Endothelial cell of umbilical vein (primary cell): ENCODE measurements around the gene ARID3B. TPM values are rescaled to one million over a fixed set of nuclear protein-coding genes. Genes with fewer than 3 reads are reported as not detected.

Source experiments
- BruUV-seq: library from RNA; stranded (reverse); fragments of 400-500 nt; replicated peaks from 2 replicates; lab custom pipeline; 2021; lab: Mats Ljungman, UMichigan
- CTCF ChIA-PET: fragments of 300-600, 350-600 bp; sonication (Branson Sonifier 250); formaldehyde crosslinking; loops from one replicate; lab custom pipeline; 2021; ENCODE audit warnings: antibody characterized with exemption, inconsistent platforms; lab: Charles Lee
- POLR2A ChIA-PET: fragments of 300-600, 350-600 bp; sonication (Branson Sonifier 250); formaldehyde crosslinking; loops from one replicate; lab custom pipeline; 2021; ENCODE audit warnings: antibody characterized with exemption, inconsistent platforms; lab: Charles Lee
- DNase-seq: peaks from one replicate; pipeline ENCODE4 v3.0.0-alpha.2; 2011; ENCODE audit warnings: low read depth, low spot score
- FAIRE-seq: peaks from 2 replicates; lab custom pipeline; 2011; peaks lifted over from hg19 to GRCh38; lab: Jason Lieb, UNC
- H2AFZ ChIP-seq: 2 replicates; pipeline ENCODE4 v1.6.0; 2012; ENCODE audit warnings: low read depth, low read length, control low read depth, inconsistent platforms
- H3K27ac ChIP-seq: 2 replicates; pipeline ENCODE4 v1.5.1; 2011; ENCODE audit warnings: low read depth, mild to moderate bottlenecking, control low read depth, low read length, moderate library complexity; ENCODE audit not compliant: insufficient read depth
- H3K27me3 ChIP-seq, 2 experiments: 2 replicates each; pipeline versions ENCODE4 v1.6.0 to v1.6.1; 2011; ENCODE audit warnings: low read length in 2 of 2, mixed read lengths in 1 of 2; ENCODE audit not compliant: control insufficient read depth in 2 of 2, insufficient read depth in 2 of 2
- H3K36me3 ChIP-seq, 2 experiments: 2 replicates in 1 of 2; 3 replicates in 1 of 2; pipeline ENCODE4 v1.5.1; 2011; ENCODE audit warnings: low read length in 2 of 2, mild to moderate bottlenecking in 1 of 2, moderate library complexity in 1 of 2; ENCODE audit not compliant: control insufficient read depth in 2 of 2, insufficient read depth in 2 of 2; ENCODE audit errors: extremely low read depth in 1 of 2
- H3K4me1 ChIP-seq: 3 replicates; pipeline ENCODE4 v1.5.1; 2011; ENCODE audit warnings: mild to moderate bottlenecking, low read length; ENCODE audit not compliant: control insufficient read depth, insufficient read depth; ENCODE audit errors: extremely low read depth
- H3K4me2 ChIP-seq: 2 replicates; pipeline ENCODE4 v1.6.1; 2011; ENCODE audit warnings: low read length, control low read depth, mixed read lengths; ENCODE audit not compliant: insufficient read depth
- H3K4me3 ChIP-seq, 3 experiments: fragments of 200-600 bp in 1 of 3; sonication (generic), shearing (Covaris generic) in 1 of 3; replicated peaks in 1 of 3; 2 replicates each; pipeline ENCODE4 v1.5.1; 2011 to 2016; ENCODE audit warnings: control low read depth in 3 of 3, low read length in 3 of 3, mild to moderate bottlenecking in 2 of 3, inconsistent platforms in 1 of 3, low read depth in 1 of 3, moderate library complexity in 1 of 3; ENCODE audit not compliant: insufficient read depth in 1 of 3
- H3K79me2 ChIP-seq: 2 replicates; pipeline ENCODE4 v1.6.0; 2012; ENCODE audit warnings: low read length, inconsistent platforms; ENCODE audit not compliant: control insufficient read depth, insufficient read depth
- H3K9ac ChIP-seq: replicated peaks from 2 replicates; pipeline ENCODE3; 2011; ENCODE audit warnings: low read length, control low read depth; ENCODE audit not compliant: insufficient read depth; ENCODE audit errors: extremely low read depth
- H3K9me1 ChIP-seq: replicated peaks from 3 replicates; pipeline ENCODE4 v1.6.0; 2011; ENCODE audit warnings: mild to moderate bottlenecking, low read length; ENCODE audit not compliant: control insufficient read depth, insufficient read depth; ENCODE audit errors: extremely low read depth
- H3K9me3 ChIP-seq: replicated peaks from 2 replicates; pipeline ENCODE4 v1.5.1; 2012; ENCODE audit warnings: low read length, inconsistent platforms; ENCODE audit not compliant: control insufficient read depth, insufficient read depth
- H4K20me1 ChIP-seq: replicated peaks from 2 replicates; pipeline ENCODE3; 2011; ENCODE audit warnings: mild to moderate bottlenecking, low read length; ENCODE audit not compliant: control insufficient read depth, insufficient read depth; ENCODE audit errors: extremely low read depth
- EZH2 ChIP-seq: IDR thresholded peaks from 2 replicates; pipeline ENCODE4 v1.6.1; 2012; ENCODE audit warnings: borderline replicate concordance, low read depth, mild to moderate bottlenecking, moderate library complexity, low read length, inconsistent platforms; ENCODE audit not compliant: severe bottlenecking
- FOS ChIP-seq: IDR thresholded peaks from 2 replicates; pipeline ENCODE4 v1.6.1; 2011; ENCODE audit warnings: mild to moderate bottlenecking, low read length, moderate library complexity, borderline replicate concordance; ENCODE audit not compliant: insufficient read depth
- GATA2 ChIP-seq: IDR thresholded peaks from 2 replicates; pipeline ENCODE4 v1.7.0; 2011; ENCODE audit warnings: low read depth, mild to moderate bottlenecking, moderate library complexity, mixed read lengths, low read length; ENCODE audit not compliant: insufficient read length, insufficient read depth
- JUN ChIP-seq: IDR thresholded peaks from 2 replicates; pipeline ENCODE4 v1.6.1; 2011; ENCODE audit warnings: borderline replicate concordance, low read depth; ENCODE audit not compliant: insufficient read length, insufficient read depth
- MYC ChIP-seq: IDR thresholded peaks from one replicate; pipeline ENCODE4 v1.6.1; 2011; ENCODE audit warnings: mild to moderate bottlenecking, low read depth, low read length
- POLR2A ChIP-seq: IDR thresholded peaks from 2 replicates; pipeline ENCODE4 v1.6.1; 2012; ENCODE audit warnings: low read depth, mild to moderate bottlenecking, control low read depth, low read length
- POLR2AphosphoS5 ChIP-seq: IDR thresholded peaks from 2 replicates; pipeline ENCODE4 v1.6.1; 2012; ENCODE audit warnings: low read depth, mild to moderate bottlenecking, control low read depth, low read length, moderate library complexity; ENCODE audit not compliant: insufficient read depth
- dilution Hi-C: fragments of 300-500 bp; cut with MboI; formaldehyde crosslinking; loops from one replicate; pipeline ENCODE4 v1.15.0; 2019; ENCODE audit warnings: low sequenced_read_pairs; ENCODE audit not compliant: extremely low pct_ligation_motif_present
- intact Hi-C: fragments of 100-400 bp; cut with micrococcal nuclease; formaldehyde crosslinking; loops from one replicate; pipeline ENCODE4 v1.10.0; 2022
- polyA plus RNA-seq, 4 experiments: library from polyadenylated mRNA; depleted of rRNA in 3 of 4; stranded (reverse) in 3 of 4; unstranded in 1 of 4; fragments of >200 nt; gene quantifications; 2 replicates each; pipeline versions ENCODE4 v1.2.1 to v1.2.3, GENCODE V29; 2011 to 2012; ENCODE audit warnings: missing spikeins in 1 of 4
- total RNA-seq: library from RNA; stranded (reverse); gene quantifications from 2 replicates; pipeline ENCODE4 v1.2.3, GENCODE V29; 2021
- TF ChIP-seq, protein P1 (sequence below), 2 donors: IDR thresholded peaks; 1 replicate in 1 of 2; 2 replicates in 1 of 2; pipeline ENCODE4 v1.5.1; 2011; ENCODE audit warnings: low read length in 2 of 2, mild to moderate bottlenecking in 2 of 2, moderate library complexity in 2 of 2, control low read depth in 1 of 2, inconsistent platforms in 1 of 2, low read depth in 1 of 2; ENCODE audit not compliant: insufficient read depth in 1 of 2; ENCODE audit errors: extremely low read depth in 1 of 2
- TF ChIP-seq, protein P2 (sequence below): IDR thresholded peaks from 2 replicates; pipeline ENCODE4 v1.6.1; 2011; ENCODE audit not compliant: insufficient read depth, insufficient read length

Gene ARID3B
- total and polyA plus RNA-seq, 2 donors (not counting 3 experiments of a cell fraction or from before 2014, with no cell fraction given), result 6.2 to 10.0 TPM

DNA sequence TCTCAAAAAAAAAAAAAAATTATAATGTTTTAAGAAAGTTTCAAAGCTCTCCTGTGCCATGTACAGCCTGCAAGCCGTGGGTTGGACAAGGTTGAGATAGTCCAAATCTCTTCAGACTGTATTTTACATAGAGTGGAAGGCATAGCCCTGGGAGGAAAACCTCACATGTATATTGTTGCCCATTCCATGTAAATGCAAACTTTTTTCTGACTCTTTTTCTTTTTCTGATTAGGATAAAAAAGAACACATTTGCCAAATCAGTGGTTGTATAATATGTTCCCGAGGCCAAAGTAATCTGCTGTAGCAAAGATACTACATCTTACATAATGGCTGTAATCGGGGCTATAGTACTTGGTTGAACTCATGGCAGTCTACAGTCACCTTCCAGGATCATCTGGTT is 44.4 kb upstream of the ARID3B start:
- Histone ChIP-seq H3K4me2 (no peak overlapping the region), H3K27me3 (no peaks in the 10 kb centered on the region), H3K9me1 (no peaks in the 10 kb centered on the region), H3K36me3 (no peaks in the 10 kb centered on the region), H3K27ac (no peak overlapping the region), H3K4me1 (no peaks in the 10 kb centered on the region), H3K4me3 (no peak overlapping the region), H2AFZ (no peak overlapping the region), H3K79me2 (no peaks in the 10 kb centered on the region), H3K9ac (no peak overlapping the region), H3K9me3 (no peaks in the 10 kb centered on the region), H4K20me1 (no peaks in the 10 kb centered on the region)
- intact Hi-C loops, result no loop called here
- TF ChIP-seq FOS, result no peak
- TF ChIP-seq EZH2, result no peak
- TF ChIP-seq, protein P1, sequence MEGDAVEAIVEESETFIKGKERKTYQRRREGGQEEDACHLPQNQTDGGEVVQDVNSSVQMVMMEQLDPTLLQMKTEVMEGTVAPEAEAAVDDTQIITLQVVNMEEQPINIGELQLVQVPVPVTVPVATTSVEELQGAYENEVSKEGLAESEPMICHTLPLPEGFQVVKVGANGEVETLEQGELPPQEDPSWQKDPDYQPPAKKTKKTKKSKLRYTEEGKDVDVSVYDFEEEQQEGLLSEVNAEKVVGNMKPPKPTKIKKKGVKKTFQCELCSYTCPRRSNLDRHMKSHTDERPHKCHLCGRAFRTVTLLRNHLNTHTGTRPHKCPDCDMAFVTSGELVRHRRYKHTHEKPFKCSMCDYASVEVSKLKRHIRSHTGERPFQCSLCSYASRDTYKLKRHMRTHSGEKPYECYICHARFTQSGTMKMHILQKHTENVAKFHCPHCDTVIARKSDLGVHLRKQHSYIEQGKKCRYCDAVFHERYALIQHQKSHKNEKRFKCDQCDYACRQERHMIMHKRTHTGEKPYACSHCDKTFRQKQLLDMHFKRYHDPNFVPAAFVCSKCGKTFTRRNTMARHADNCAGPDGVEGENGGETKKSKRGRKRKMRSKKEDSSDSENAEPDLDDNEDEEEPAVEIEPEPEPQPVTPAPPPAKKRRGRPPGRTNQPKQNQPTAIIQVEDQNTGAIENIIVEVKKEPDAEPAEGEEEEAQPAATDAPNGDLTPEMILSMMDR (IDR thresholded peaks at IDR 0.05; ENCODE audit: extremely low read depth in 1 of 2, insufficient read depth in 1 of 2, low read depth in 1 of 2, low read length in 2 of 2), result no peak
- no peak for TF ChIP-seq MYC
- TF ChIP-seq POLR2AphosphoS5, result no peak
- no peak for TF ChIP-seq POLR2A
- no peak for TF ChIP-seq GATA2
- TF ChIP-seq, protein P2, sequence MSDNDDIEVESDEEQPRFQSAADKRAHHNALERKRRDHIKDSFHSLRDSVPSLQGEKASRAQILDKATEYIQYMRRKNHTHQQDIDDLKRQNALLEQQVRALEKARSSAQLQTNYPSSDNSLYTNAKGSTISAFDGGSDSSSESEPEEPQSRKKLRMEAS, result no peak
- no peak for TF ChIP-seq JUN
- FAIRE-seq (no peak), DNase-seq (no peak)
- no TSS peak for BruUV-seq
- ChIA-PET CTCF (interaction anchor here (1.3 kb wide), 1 partner anchor 114 kb away, joined by 4 read pairs; no protein-coding TSS in a partner anchor), POLR2A (no interaction called here)
- dilution Hi-C loops, result no loop called here
